OCI-LY3 (cell line): Measurements from ENCODE around the gene RPL18.
A peak's percentile ranks its signal among the peaks of the same experiment; 100 is the strongest.

Source experiments
- H2AFZ ChIP-seq: fragments of 200-600, 300-600 bp; shearing (Covaris generic); 2 replicates; pipeline ENCODE4 v1.6.0; 2014; ENCODE audit warnings: antibody characterized with exemption, low read depth, low read length
- H3K27ac ChIP-seq: fragments of 200-600, 300-600 bp; sonication (generic); 2 replicates; pipeline ENCODE4 v1.5.1; 2014; ENCODE audit warnings: mild to moderate bottlenecking, low read length, moderate library complexity, mixed read lengths
- H3K27me3 ChIP-seq: fragments of 200-600, 300-600 bp; sonication (generic); 2 replicates; pipeline ENCODE4 v1.6.1; 2014; ENCODE audit warnings: low read depth, low read length, mixed read lengths
- H3K36me3 ChIP-seq: fragments of 200-600, 300-600 bp; sonication (generic); replicated peaks from 2 replicates; pipeline ENCODE3; 2014; ENCODE audit warnings: low read depth, low read length, mixed read lengths
- H3K4me1 ChIP-seq: fragments of 300-600, 200-600 bp; sonication (generic); 2 replicates; pipeline ENCODE4 v1.6.1; 2014; ENCODE audit warnings: low read length, mixed read lengths
- H3K4me2 ChIP-seq: fragments of 200-600, 300-600 bp; sonication (generic); 2 replicates; pipeline ENCODE4 v1.6.1; 2014; ENCODE audit warnings: low read length, mixed read lengths
- H3K4me3 ChIP-seq: fragments of 300-600, 200-600 bp; sonication (generic); 2 replicates; pipeline ENCODE4 v1.5.1; 2014; ENCODE audit warnings: antibody characterized with exemption, mild to moderate bottlenecking, low read length, moderate library complexity
- H3K79me2 ChIP-seq: fragments of 300-600, 200-600 bp; shearing (Covaris generic); 2 replicates; pipeline ENCODE4 v1.6.1; 2014; ENCODE audit warnings: mild to moderate bottlenecking, low read length, mixed read lengths
- H3K9ac ChIP-seq: fragments of 300-600, 200-600 bp; shearing (Covaris generic); 2 replicates; pipeline ENCODE4 v1.6.0; 2014; ENCODE audit warnings: mild to moderate bottlenecking, low read length, moderate library complexity
- H3K9me3 ChIP-seq: fragments of 200-600, 300-600 bp; shearing (Covaris generic); 2 replicates; pipeline ENCODE4 v1.6.1; 2014; ENCODE audit warnings: low read length, mixed read lengths; ENCODE audit not compliant: insufficient read depth
- H4K20me1 ChIP-seq: fragments of 200-600, 300-600 bp; sonication (generic); 2 replicates; pipeline ENCODE4 v1.6.1; 2016; ENCODE audit warnings: low read length, mixed read lengths; ENCODE audit not compliant: insufficient read depth
- EZH2phosphoT487 ChIP-seq: fragments of 200-600 bp; shearing (Covaris generic); IDR thresholded peaks from 2 replicates; pipeline ENCODE4 v1.6.1; 2018; ENCODE audit warnings: antibody characterized with exemption, mixed run types, low read depth
- TF ChIP-seq, protein P1 (sequence below): fragments of 200-600, 300-600 bp; sonication (generic); IDR thresholded peaks from 2 replicates; pipeline ENCODE4 v1.5.1; 2014; ENCODE audit warnings: antibody characterized with exemption, low read length, low read depth

Gene RPL18

DNA sequence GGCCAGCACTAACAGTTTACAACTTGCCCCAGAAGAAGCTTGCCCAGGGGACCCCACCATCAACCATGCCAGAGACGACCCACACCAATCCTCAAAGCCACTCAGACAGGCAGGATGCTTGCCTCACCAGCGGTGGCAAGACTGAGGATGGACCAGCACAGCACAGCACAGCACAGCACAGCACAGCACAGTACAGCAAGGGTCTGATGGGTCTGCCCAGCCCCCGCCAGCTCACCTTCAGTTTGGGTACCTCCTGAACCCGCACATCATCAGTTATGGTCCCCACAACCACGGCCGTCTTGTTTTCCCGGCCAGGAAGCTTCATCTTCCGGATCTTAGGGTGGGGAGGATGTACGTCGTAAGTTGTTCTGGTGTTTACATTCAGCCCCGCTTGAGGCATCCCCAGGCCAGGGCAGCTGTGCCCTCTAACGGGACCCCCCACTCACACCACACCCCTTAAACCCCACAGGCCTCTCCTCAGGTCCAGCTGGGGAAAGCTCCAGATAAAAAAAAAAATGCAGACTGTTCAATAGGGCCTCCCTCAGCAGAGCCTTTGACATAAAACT is 2.4 kb downstream of the RPL18 start:
- peaks cover 39% of the 10 kb centered on the region for H3K36me3 ChIP-seq
- H3K27ac ChIP-seq, result no peak overlapping the region
- H3K9me3 ChIP-seq, result no peaks in the 10 kb centered on the region
- H3K4me2 ChIP-seq, result peak overlapping the region; percentile 98
- H3K79me2 ChIP-seq, result peaks cover 46% of the 10 kb centered on the region
- H3K27me3 ChIP-seq, result no peaks in the 10 kb centered on the region
- no peak for TF ChIP-seq EZH2phosphoT487
- TF ChIP-seq, protein P1, sequence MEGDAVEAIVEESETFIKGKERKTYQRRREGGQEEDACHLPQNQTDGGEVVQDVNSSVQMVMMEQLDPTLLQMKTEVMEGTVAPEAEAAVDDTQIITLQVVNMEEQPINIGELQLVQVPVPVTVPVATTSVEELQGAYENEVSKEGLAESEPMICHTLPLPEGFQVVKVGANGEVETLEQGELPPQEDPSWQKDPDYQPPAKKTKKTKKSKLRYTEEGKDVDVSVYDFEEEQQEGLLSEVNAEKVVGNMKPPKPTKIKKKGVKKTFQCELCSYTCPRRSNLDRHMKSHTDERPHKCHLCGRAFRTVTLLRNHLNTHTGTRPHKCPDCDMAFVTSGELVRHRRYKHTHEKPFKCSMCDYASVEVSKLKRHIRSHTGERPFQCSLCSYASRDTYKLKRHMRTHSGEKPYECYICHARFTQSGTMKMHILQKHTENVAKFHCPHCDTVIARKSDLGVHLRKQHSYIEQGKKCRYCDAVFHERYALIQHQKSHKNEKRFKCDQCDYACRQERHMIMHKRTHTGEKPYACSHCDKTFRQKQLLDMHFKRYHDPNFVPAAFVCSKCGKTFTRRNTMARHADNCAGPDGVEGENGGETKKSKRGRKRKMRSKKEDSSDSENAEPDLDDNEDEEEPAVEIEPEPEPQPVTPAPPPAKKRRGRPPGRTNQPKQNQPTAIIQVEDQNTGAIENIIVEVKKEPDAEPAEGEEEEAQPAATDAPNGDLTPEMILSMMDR, result no peak
- H3K4me1 ChIP-seq, result peaks cover 24% of the 10 kb centered on the region
- H3K9ac ChIP-seq, result no peak overlapping the region
- no peak overlapping the region for H2AFZ ChIP-seq
- no peak overlapping the region for H3K4me3 ChIP-seq
- peaks cover 46% of the 10 kb centered on the region for H4K20me1 ChIP-seq

DNA sequence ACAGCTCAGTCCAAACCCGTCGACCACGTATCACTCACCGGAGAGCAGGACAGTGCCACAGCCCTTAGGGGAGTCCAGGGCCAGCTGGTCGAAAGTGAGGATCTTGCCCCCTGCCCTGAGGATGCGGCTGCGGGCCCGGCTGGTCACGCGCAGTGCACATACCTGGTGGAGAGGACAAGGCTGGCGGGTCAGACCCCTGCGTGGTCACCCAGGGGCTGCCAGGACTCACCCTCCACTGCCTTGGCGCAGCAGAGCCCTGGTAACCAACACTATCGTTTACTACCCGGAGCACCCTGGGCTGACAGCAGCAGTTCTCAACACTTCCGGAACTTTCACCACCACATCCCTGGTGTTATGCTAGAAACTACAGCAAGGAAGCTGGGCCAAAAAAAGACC is 2.9 kb downstream of the RPL18 start:
- TF ChIP-seq, protein P1, result no peak
- no peak for TF ChIP-seq EZH2phosphoT487
- H3K4me3 ChIP-seq, result no peak overlapping the region
- H3K36me3 ChIP-seq, result peaks cover 39% of the 10 kb centered on the region
- no peak overlapping the region for H3K9ac ChIP-seq
- H3K9me3 ChIP-seq, result no peaks in the 10 kb centered on the region
- H3K4me1 ChIP-seq, result peaks cover 21% of the 10 kb centered on the region
- no peaks in the 10 kb centered on the region for H3K27me3 ChIP-seq
- H4K20me1 ChIP-seq, result peaks cover 46% of the 10 kb centered on the region
- no peak overlapping the region for H2AFZ ChIP-seq
- peaks cover 46% of the 10 kb centered on the region for H3K79me2 ChIP-seq
- no peak overlapping the region for H3K27ac ChIP-seq
- H3K4me2 ChIP-seq, result no peak overlapping the region

DNA sequence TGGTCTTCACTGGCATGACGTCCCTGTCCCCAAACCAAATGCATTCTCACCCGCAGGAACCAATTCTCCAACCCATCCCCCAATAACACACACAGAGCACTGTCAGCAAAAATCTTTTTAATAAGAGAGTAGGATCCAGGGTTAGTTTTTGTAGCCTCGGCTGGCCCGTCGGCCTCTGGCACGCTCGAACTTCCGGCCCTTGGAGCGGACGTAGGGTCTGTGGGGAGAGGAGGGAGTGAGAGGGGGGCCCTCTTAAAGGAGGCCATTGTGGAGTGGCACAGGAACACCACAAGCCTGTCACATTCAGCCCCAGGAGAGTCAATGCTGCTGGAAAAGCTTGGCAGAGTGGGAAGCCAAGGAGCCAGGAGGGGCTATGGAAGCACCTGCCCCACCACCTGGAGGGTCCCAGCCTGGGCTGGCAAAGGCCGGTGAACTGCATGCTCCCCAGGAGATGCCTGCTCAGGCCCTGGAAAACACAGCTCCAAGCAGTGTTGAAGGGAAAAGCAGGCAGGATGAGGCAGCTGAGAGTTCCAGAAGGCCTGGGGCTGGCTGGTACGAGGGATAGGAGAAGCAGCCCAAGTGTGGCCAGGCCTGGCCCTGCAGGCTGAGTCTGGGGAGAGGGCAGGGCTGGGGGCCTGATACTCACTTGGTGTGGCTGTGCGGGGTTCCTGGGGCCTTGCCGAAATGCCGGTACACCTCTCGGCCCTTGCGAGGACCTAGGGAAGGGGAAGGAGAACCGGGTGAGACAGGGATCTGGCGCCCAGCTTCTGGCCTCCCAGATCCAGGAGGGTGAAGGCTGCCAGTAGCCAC is 3.5 kb downstream of the RPL18 start:
- Histone ChIP-seq H4K20me1 (peaks cover 46% of the 10 kb centered on the region), H3K27me3 (no peaks in the 10 kb centered on the region), H3K27ac (no peak overlapping the region), H3K79me2 (peaks cover 46% of the 10 kb centered on the region), H3K4me3 (no peak overlapping the region), H3K9ac (no peak overlapping the region), H3K9me3 (no peaks in the 10 kb centered on the region), H3K4me2 (no peak overlapping the region), H3K4me1 (peaks cover 21% of the 10 kb centered on the region), H3K36me3 (peaks cover 39% of the 10 kb centered on the region), H2AFZ (no peak overlapping the region)
- TF ChIP-seq, protein P1, result no peak
- no peak for TF ChIP-seq EZH2phosphoT487

DNA sequence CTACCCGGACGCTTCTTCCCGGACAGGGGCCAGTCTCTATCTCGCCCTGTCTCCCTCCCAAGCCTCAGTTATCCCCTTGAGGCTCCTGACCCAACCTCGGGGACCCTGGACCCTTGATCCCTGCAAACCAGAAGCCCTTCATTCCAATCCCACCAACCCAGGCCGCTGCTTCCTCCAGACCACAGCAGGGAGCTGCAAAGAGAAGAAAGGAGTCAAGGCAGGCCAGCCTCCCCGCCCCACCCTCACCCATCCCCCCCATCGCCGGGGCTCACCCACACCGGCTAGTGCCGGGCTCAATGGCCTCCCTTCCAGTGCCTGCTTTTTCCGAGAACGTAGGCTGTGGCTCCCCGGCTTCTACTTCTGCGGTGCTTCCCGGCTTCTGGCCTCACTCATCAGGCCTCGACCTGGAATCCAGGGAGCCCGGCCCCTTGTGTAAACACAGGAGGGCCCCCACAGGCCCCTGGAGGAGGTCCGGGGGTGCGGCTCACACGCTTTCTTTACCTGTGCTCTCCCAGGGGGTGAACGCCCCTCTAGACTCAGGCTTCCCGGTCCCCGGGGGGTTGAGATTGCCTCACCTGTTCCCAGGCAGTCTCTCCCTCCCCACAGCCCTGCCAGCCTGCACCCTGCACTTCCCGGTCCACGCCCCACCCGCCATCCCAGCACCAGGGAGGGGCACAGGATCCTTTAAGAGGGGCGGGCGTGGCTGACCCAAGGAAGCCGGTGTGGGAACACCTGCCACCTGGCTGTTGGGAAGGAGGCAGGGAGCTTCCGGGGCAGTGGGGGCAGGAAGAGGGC is 4.3 kb downstream of the RPL18 start, which contains the start of gene FAM83E:
FAM83E (minus strand) TSS at position 641 of the 795 bp plus-strand sequence. CDS start 1,704 bp downstream, outside the sequence.
- H3K27ac ChIP-seq, result no peak within 1 kb of the TSS; the same call in 1 of the 2 replicates
- H3K36me3 ChIP-seq, result peaks cover 39% of the 10 kb centered on the region
- peaks cover 46% of the 10 kb centered on the region for H4K20me1 ChIP-seq
- H3K79me2 ChIP-seq, result peaks cover 38% of the 10 kb centered on the region
- H2AFZ ChIP-seq, result no peak within 1 kb of the TSS
- no peak within 1 kb of the TSS for H3K4me2 ChIP-seq
- H3K27me3 ChIP-seq, result no peaks in the 10 kb centered on the region
- H3K4me1 ChIP-seq, result peaks cover 15% of the 10 kb centered on the region
- TF ChIP-seq, protein P1, result no peak
- no peak for TF ChIP-seq EZH2phosphoT487
- no peak within 1 kb of the TSS for H3K9ac ChIP-seq
- no peaks in the 10 kb centered on the region for H3K9me3 ChIP-seq
- no peak within 1 kb of the TSS for H3K4me3 ChIP-seq
